HCT116 (cell line): ENCODE measurements around the gene TMEM125. TPM values are rescaled to one million over a fixed set of nuclear protein-coding genes. Genes with fewer than 3 reads are reported as not detected.

Source experiments
- ATAC-seq: fragments of 200-7000 bp; cut with Tn5 transposase; 2 replicates; pipeline ENCODE4 v1.9.1; 2020; ENCODE audit warnings: mild to moderate bottlenecking, moderate library complexity
- BruUV-seq: library from RNA; stranded (reverse); fragments of 400-500 nt; replicated peaks from 2 replicates; lab custom pipeline; 2021; lab: Mats Ljungman, UMichigan
- CTCF ChIA-PET: fragments of 300-600 bp; sonication (Branson Sonifier 250); formaldehyde crosslinking; loops from one replicate; lab custom pipeline; 2021; ENCODE audit warnings: antibody characterized with exemption; lab: Charles Lee
- POLR2A ChIA-PET: fragments of 300-600, 350-600 bp; sonication (Branson Sonifier 250); formaldehyde crosslinking; loops from one replicate; lab custom pipeline; 2021; ENCODE audit warnings: antibody characterized with exemption; lab: Charles Lee
- RAD21 ChIA-PET, 2 experiments: fragments of 300-600 bp; sonication (Branson Sonifier 250); formaldehyde crosslinking; loops; one replicate each; lab custom pipeline; 2023; ENCODE audit warnings: low total read pairs in 2 of 2; ENCODE audit not compliant: uncharacterized antibody in 2 of 2, unreplicated experiment in 2 of 2, low non-redundant PET in 1 of 2; lab: Charles Lee
- DNase-seq: peaks from one replicate; pipeline ENCODE4 v3.0.0-alpha.2; 2010; ENCODE audit warnings: low read depth, low spot score
- H2AFZ ChIP-seq: fragments of 200-600 bp; shearing (Covaris generic), sonication (generic); 2 replicates; pipeline ENCODE4 v1.6.1; 2017; ENCODE audit warnings: low read depth, mixed run types, mixed read lengths, antibody characterized with exemption, low read length; ENCODE audit not compliant: poor library complexity, severe bottlenecking
- H3K27ac ChIP-seq: 2 replicates; pipeline ENCODE4 v1.5.1; 2012; ENCODE audit warnings: low read depth, low read length
- H3K27me3 ChIP-seq: fragments of 200-600 bp; sonication (generic); 2 replicates; pipeline ENCODE4 v1.6.1; 2016; ENCODE audit warnings: mixed run types, low read length, mixed read lengths; ENCODE audit not compliant: insufficient read depth
- H3K36me3 ChIP-seq, 2 experiments: fragments of 200-500 bp in 1 of 2; fragments of 200-600 bp in 1 of 2; sonication (Bioruptor generic) in 1 of 2; sonication (generic) in 1 of 2; 2 replicates each; pipeline versions ENCODE4 v1.5.1 to v1.6.1; 2014 to 2016; ENCODE audit warnings: low read length in 2 of 2, inconsistent platforms in 1 of 2, mixed read lengths in 1 of 2, mixed run types in 1 of 2; ENCODE audit not compliant: insufficient read depth in 2 of 2, control insufficient read depth in 1 of 2
- H3K4me1 ChIP-seq, 2 experiments: fragments of 200-600 bp in 1 of 2; sonication (generic) in 1 of 2; 2 replicates each; pipeline versions ENCODE4 v1.5.1 to v1.6.1; 2012 to 2017; ENCODE audit warnings: low read length in 2 of 2, inconsistent platforms in 1 of 2, mild to moderate bottlenecking in 1 of 2, mixed read lengths in 1 of 2, mixed run types in 1 of 2, moderate library complexity in 1 of 2; ENCODE audit not compliant: insufficient read depth in 2 of 2, control insufficient read depth in 1 of 2
- H3K4me2 ChIP-seq: fragments of 200-600 bp; sonication (generic); 2 replicates; pipeline ENCODE4 v1.6.1; 2017; ENCODE audit warnings: mixed run types, low read length, mixed read lengths
- H3K4me3 ChIP-seq, 2 experiments: fragments of 200-600 bp in 1 of 2; sonication (generic) in 1 of 2; replicated peaks in 1 of 2; 2 replicates each; pipeline ENCODE4 v1.5.1; 2011 to 2016; ENCODE audit warnings: low read length in 2 of 2, control low read depth in 1 of 2, low read depth in 1 of 2, mild to moderate bottlenecking in 1 of 2, mixed read lengths in 1 of 2, mixed run types in 1 of 2
- H3K79me2 ChIP-seq: fragments of 200-600 bp; sonication (generic); 2 replicates; pipeline ENCODE4 v1.6.1; 2017; ENCODE audit warnings: mild to moderate bottlenecking, mixed run types, low read length, moderate library complexity, mixed read lengths; ENCODE audit not compliant: insufficient read depth
- H3K9ac ChIP-seq: fragments of 200-600 bp; sonication (generic); 2 replicates; pipeline ENCODE4 v1.6.1; 2016; ENCODE audit warnings: low read length, mixed read lengths
- H3K9me2 ChIP-seq: fragments of 200-600 bp; sonication (generic), shearing (Covaris generic); 2 replicates; pipeline ENCODE4 v1.6.1; 2017; ENCODE audit warnings: mixed run types, mild to moderate bottlenecking, moderate library complexity; ENCODE audit not compliant: insufficient read depth
- H3K9me3 ChIP-seq, 2 experiments: fragments of 200-500 bp in 1 of 2; fragments of 200-600 bp in 1 of 2; sonication (Bioruptor generic) in 1 of 2; sonication (generic) in 1 of 2; 2 replicates each; pipeline ENCODE4 v1.6.1; 2014 to 2017; ENCODE audit warnings: low read length in 2 of 2, mixed read lengths in 2 of 2, inconsistent platforms in 1 of 2, low read depth in 1 of 2, mild to moderate bottlenecking in 1 of 2, mixed run types in 1 of 2, moderate library complexity in 1 of 2; ENCODE audit not compliant: control insufficient read depth in 1 of 2, insufficient read depth in 1 of 2
- H4K20me1 ChIP-seq: fragments of 200-600 bp; sonication (generic), shearing (Covaris generic); 2 replicates; pipeline ENCODE4 v1.6.1; 2017; ENCODE audit warnings: mixed run types, mild to moderate bottlenecking, moderate library complexity; ENCODE audit not compliant: insufficient read depth
- CBX3 ChIP-seq: IDR thresholded peaks from 2 replicates; pipeline ENCODE4 v1.6.1; 2012; ENCODE audit warnings: low read depth
- CEBPB ChIP-seq: IDR thresholded peaks from 2 replicates; pipeline ENCODE4 v1.6.1; 2012; ENCODE audit warnings: low read depth
- EGR1 ChIP-seq: IDR thresholded peaks from 2 replicates; pipeline ENCODE4 v1.6.1; 2012; ENCODE audit warnings: low read depth
- FOSL1 ChIP-seq: IDR thresholded peaks from 2 replicates; pipeline ENCODE4 v1.6.1; 2012; ENCODE audit warnings: low read depth
- POLR2A ChIP-seq: IDR thresholded peaks from 2 replicates; pipeline ENCODE4 v1.7.0; 2011; ENCODE audit warnings: borderline replicate concordance; ENCODE audit not compliant: insufficient read depth, insufficient read length; ENCODE audit errors: extremely low read depth
- POLR2AphosphoS5 ChIP-seq: IDR thresholded peaks from 2 replicates; pipeline ENCODE4 v1.6.1; 2011; ENCODE audit warnings: mild to moderate bottlenecking, low read depth, low read length, moderate library complexity
- RAD21 ChIP-seq: IDR thresholded peaks from 2 replicates; pipeline ENCODE4 v1.6.1; 2012; ENCODE audit warnings: low read depth, mild to moderate bottlenecking
- SIN3A ChIP-seq: IDR thresholded peaks from 2 replicates; pipeline ENCODE4 v1.6.1; 2012; ENCODE audit warnings: low read depth
- SP1 ChIP-seq: IDR thresholded peaks from 2 replicates; pipeline ENCODE4 v1.6.1; 2012; ENCODE audit warnings: low read depth
- SRF ChIP-seq: IDR thresholded peaks from 2 replicates; pipeline ENCODE4 v1.6.1; 2012; ENCODE audit warnings: low read depth
- YY1 ChIP-seq: IDR thresholded peaks from 2 replicates; pipeline ENCODE4 v1.6.1; 2011; ENCODE audit warnings: low read length, low read depth, moderate library complexity, mild to moderate bottlenecking; ENCODE audit not compliant: insufficient replicate concordance; ENCODE audit errors: extremely low read depth
- ZFX ChIP-seq: fragments of 450-650 bp; IDR thresholded peaks from 2 replicates; pipeline ENCODE4 v1.6.1; 2017
- ZNF274 ChIP-seq: fragments of 200-500 bp; sonication (Bioruptor generic); IDR thresholded peaks from 2 replicates; pipeline ENCODE4 v1.6.1; 2014; ENCODE audit warnings: mild to moderate bottlenecking, low read depth, low read length, inconsistent platforms
- intact Hi-C: fragments of 100-400 bp; cut with micrococcal nuclease; formaldehyde crosslinking; loops from 2 replicates; pipeline ENCODE4 v1.10.0; 2022
- total RNA-seq: library from RNA; stranded (reverse); gene quantifications from one replicate; pipeline ENCODE4 v1.2.1, GENCODE V29; 2021; ENCODE audit not compliant: unreplicated experiment
- TF ChIP-seq, protein P1 (sequence below): IDR thresholded peaks from 2 replicates; pipeline ENCODE4 v1.6.1; 2012; ENCODE audit warnings: low read depth
- TF ChIP-seq, protein P2 (sequence below): IDR thresholded peaks from 2 replicates; pipeline ENCODE4 v1.6.1; 2011; ENCODE audit warnings: mild to moderate bottlenecking, low read length, moderate library complexity; ENCODE audit not compliant: insufficient replicate concordance; ENCODE audit errors: extremely low read depth
- TF ChIP-seq, protein P3 (sequence below): IDR thresholded peaks from 2 replicates; pipeline ENCODE4 v1.6.1; 2012
- TF ChIP-seq, protein P4 (sequence below): IDR thresholded peaks from 2 replicates; pipeline ENCODE4 v1.6.1; 2012

The TMEM125 gene
- total RNA-seq, 1 experiment from 2014 or later = 13.9 TPM

DNA sequence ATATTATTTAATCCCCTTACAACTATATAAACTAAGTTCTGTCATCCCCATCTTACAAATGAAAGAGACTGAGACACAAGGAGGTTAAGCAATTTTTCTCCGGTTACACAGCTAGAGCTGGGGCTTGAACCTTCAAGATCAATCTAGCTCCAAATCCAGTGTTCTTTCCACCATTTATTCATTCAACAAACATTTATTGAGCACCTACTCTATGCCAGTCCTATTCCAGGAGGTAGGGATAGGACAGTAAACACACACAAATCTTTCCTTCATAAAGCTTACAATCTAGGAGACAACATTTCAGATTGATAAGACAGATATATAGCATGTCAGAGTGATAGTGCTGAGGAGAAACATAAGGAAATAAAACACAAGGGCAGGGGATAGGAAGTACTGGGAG is 2.9 kb upstream of the TMEM125 start (continued):
- TF ChIP-seq, protein P1, sequence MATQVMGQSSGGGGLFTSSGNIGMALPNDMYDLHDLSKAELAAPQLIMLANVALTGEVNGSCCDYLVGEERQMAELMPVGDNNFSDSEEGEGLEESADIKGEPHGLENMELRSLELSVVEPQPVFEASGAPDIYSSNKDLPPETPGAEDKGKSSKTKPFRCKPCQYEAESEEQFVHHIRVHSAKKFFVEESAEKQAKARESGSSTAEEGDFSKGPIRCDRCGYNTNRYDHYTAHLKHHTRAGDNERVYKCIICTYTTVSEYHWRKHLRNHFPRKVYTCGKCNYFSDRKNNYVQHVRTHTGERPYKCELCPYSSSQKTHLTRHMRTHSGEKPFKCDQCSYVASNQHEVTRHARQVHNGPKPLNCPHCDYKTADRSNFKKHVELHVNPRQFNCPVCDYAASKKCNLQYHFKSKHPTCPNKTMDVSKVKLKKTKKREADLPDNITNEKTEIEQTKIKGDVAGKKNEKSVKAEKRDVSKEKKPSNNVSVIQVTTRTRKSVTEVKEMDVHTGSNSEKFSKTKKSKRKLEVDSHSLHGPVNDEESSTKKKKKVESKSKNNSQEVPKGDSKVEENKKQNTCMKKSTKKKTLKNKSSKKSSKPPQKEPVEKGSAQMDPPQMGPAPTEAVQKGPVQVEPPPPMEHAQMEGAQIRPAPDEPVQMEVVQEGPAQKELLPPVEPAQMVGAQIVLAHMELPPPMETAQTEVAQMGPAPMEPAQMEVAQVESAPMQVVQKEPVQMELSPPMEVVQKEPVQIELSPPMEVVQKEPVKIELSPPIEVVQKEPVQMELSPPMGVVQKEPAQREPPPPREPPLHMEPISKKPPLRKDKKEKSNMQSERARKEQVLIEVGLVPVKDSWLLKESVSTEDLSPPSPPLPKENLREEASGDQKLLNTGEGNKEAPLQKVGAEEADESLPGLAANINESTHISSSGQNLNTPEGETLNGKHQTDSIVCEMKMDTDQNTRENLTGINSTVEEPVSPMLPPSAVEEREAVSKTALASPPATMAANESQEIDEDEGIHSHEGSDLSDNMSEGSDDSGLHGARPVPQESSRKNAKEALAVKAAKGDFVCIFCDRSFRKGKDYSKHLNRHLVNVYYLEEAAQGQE = no peak
- no peak for TF ChIP-seq ZNF274

DNA sequence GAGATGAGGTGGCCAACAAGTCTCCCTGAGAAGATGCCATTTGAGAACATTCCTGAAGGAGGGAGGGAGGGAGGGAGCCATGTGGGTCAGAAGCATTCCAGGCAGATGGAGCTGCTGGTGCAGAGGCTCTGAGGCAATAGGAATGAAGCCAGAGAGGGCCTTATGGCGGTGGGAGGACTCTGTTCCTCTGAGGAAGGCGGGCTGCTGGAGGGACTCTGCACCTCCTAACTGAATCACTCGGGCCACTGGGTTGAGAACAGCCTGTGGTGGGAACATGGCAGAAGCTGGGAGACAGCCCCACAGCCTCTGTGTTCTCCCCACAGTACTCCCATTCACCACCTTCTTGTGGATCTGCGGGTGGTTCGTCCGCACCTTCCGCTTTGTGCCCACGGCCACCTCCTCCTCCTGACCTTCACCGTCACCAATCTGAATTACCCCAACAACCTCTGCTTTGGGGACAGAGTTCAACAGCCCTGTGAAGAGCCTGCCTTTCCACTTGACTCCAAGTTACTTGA is 2.4 kb upstream of the TMEM125 start:
- Histone ChIP-seq H3K27me3 (no peaks in the 10 kb centered on the region), H3K4me2 (no peak overlapping the region), H3K4me1 (peaks cover 15 to 26% of the 10 kb centered on the region in 2 experiments), H3K79me2 (no peaks in the 10 kb centered on the region), H3K9ac (no peak overlapping the region), H3K9me3 (peaks cover 0 to 11% of the 10 kb centered on the region in 2 experiments; a peak in 1 of 4 replicates), H3K4me3 (no peak overlapping the region), H4K20me1 (no peaks in the 10 kb centered on the region), H3K27ac (no peak overlapping the region), H2AFZ (no peak overlapping the region), H3K9me2 (no peaks in the 10 kb centered on the region), H3K36me3 (no peaks in the 10 kb centered on the region)
- no peak for ATAC-seq
- CTCF ChIA-PET = no interaction called here
- intact Hi-C loops = no loop called here
- DNase-seq = no peak
- RAD21 ChIA-PET = no interaction called here
- BruUV-seq = no TSS peak
- POLR2A ChIA-PET = no interaction called here
- TF ChIP-seq, protein P2, sequence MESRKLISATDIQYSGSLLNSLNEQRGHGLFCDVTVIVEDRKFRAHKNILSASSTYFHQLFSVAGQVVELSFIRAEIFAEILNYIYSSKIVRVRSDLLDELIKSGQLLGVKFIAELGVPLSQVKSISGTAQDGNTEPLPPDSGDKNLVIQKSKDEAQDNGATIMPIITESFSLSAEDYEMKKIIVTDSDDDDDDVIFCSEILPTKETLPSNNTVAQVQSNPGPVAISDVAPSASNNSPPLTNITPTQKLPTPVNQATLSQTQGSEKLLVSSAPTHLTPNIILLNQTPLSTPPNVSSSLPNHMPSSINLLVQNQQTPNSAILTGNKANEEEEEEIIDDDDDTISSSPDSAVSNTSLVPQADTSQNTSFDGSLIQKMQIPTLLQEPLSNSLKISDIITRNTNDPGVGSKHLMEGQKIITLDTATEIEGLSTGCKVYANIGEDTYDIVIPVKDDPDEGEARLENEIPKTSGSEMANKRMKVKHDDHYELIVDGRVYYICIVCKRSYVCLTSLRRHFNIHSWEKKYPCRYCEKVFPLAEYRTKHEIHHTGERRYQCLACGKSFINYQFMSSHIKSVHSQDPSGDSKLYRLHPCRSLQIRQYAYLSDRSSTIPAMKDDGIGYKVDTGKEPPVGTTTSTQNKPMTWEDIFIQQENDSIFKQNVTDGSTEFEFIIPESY = no peak
- TF ChIP-seq CBX3 = no peak
- TF ChIP-seq, protein P3, sequence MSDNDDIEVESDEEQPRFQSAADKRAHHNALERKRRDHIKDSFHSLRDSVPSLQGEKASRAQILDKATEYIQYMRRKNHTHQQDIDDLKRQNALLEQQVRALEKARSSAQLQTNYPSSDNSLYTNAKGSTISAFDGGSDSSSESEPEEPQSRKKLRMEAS = no peak
- no peak for TF ChIP-seq SIN3A
- TF ChIP-seq POLR2AphosphoS5 = no peak
- TF ChIP-seq RAD21 = no peak
- TF ChIP-seq, protein P4, sequence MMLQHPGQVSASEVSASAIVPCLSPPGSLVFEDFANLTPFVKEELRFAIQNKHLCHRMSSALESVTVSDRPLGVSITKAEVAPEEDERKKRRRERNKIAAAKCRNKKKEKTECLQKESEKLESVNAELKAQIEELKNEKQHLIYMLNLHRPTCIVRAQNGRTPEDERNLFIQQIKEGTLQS = no peak
- TF ChIP-seq SRF = no peak
- TF ChIP-seq FOSL1 = no peak
- TF ChIP-seq POLR2A = no peak
- TF ChIP-seq ZFX = no peak
- TF ChIP-seq SP1 = no peak
- no peak for TF ChIP-seq EGR1
- no peak for TF ChIP-seq CEBPB
- no peak for TF ChIP-seq YY1
- TF ChIP-seq, protein P1 = no peak
